SK-N-SH (cell line): ENCODE data around the gene BTBD16. TPM values are rescaled to one million over a fixed set of nuclear protein-coding genes. Genes with fewer than 3 reads are reported as not detected.

ENCODE experiments used
- CTCF ChIA-PET: fragments of 300-600, 350-600 bp; formaldehyde crosslinking; extraction: SDS; loops from one replicate; lab custom pipeline; 2021; lab: Yijun Ruan, JAX
- POLR2A ChIA-PET: fragments of 350-600 bp; sonication (Branson Sonifier 250); formaldehyde crosslinking; extraction: SDS; loops from one replicate; lab custom pipeline; 2020; ENCODE audit warnings: antibody characterized with exemption, inconsistent platforms; lab: Yijun Ruan, JAX
- DNase-seq: peaks from one replicate; pipeline ENCODE4 v3.0.0; 2012
- H2AFZ ChIP-seq: fragments of 200-600 bp; sonication (generic); 2 replicates; pipeline ENCODE4 v1.8.1; 2016; ENCODE audit warnings: antibody characterized with exemption, mild to moderate bottlenecking, low read depth
- H3F3A ChIP-seq: fragments of 200-600 bp; sonication (generic); replicated peaks from 2 replicates; pipeline ENCODE3; 2016; ENCODE audit warnings: antibody characterized with exemption, mild to moderate bottlenecking; ENCODE audit not compliant: insufficient read depth
- H3K27ac ChIP-seq, 2 experiments: fragments of 200-500 bp in 1 of 2; fragments of 200-600 bp in 1 of 2; sonication (Bioruptor generic) in 1 of 2; sonication (generic), shearing (Covaris generic) in 1 of 2; 2 replicates each; pipeline versions ENCODE4 v1.5.1 to v1.6.1; 2014 to 2016; ENCODE audit warnings: low read depth in 2 of 2, inconsistent platforms in 1 of 2, low read length in 1 of 2, mild to moderate bottlenecking in 1 of 2, mixed read lengths in 1 of 2
- H3K27me3 ChIP-seq: fragments of 200-600 bp; sonication (generic), shearing (Covaris generic); 2 replicates; pipeline ENCODE4 v1.6.1; 2016; ENCODE audit warnings: mixed run types; ENCODE audit not compliant: insufficient read depth
- H3K36me3 ChIP-seq, 2 experiments: fragments of 200-500 bp in 1 of 2; fragments of 200-600 bp in 1 of 2; sonication (Bioruptor generic) in 1 of 2; sonication (generic) in 1 of 2; replicated peaks in 1 of 2; 2 replicates each; pipeline versions ENCODE3 to v1.5.1; 2014 to 2016; ENCODE audit warnings: low read length in 1 of 2, mild to moderate bottlenecking in 1 of 2; ENCODE audit not compliant: insufficient read depth in 2 of 2, control insufficient read depth in 1 of 2
- H3K4me1 ChIP-seq, 2 experiments: fragments of 200-500 bp in 1 of 2; fragments of 200-600 bp in 1 of 2; sonication (Bioruptor generic) in 1 of 2; sonication (generic), shearing (Covaris generic) in 1 of 2; 2 replicates each; pipeline versions ENCODE4 v1.5.1 to v1.6.1; 2014 to 2016; ENCODE audit warnings: low read depth in 1 of 2, low read length in 1 of 2, mixed run types in 1 of 2; ENCODE audit not compliant: insufficient read depth in 2 of 2, control insufficient read depth in 1 of 2
- H3K4me2 ChIP-seq: fragments of 200-600 bp; sonication (generic), shearing (Covaris generic); 2 replicates; pipeline ENCODE4 v1.6.1; 2017; ENCODE audit warnings: mixed run types
- H3K4me3 ChIP-seq, 2 experiments: fragments of 200-500 bp in 1 of 2; fragments of 200-600 bp in 1 of 2; sonication (Bioruptor generic) in 1 of 2; sonication (generic), shearing (Covaris generic) in 1 of 2; 2 replicates each; pipeline versions ENCODE4 v1.5.1 to v1.8.1; 2014 to 2016; ENCODE audit warnings: low read depth in 2 of 2, inconsistent platforms in 1 of 2, low read length in 1 of 2, mild to moderate bottlenecking in 1 of 2, mixed read lengths in 1 of 2, moderate library complexity in 1 of 2
- H3K79me2 ChIP-seq: fragments of 200-600 bp; sonication (generic); 2 replicates; pipeline ENCODE4 v1.8.1; 2017; ENCODE audit warnings: mild to moderate bottlenecking; ENCODE audit not compliant: insufficient read depth
- H3K9ac ChIP-seq: fragments of 200-600 bp; sonication (generic); 2 replicates; pipeline ENCODE4 v1.6.1; 2017; ENCODE audit warnings: mixed run types
- H3K9me2 ChIP-seq: fragments of 200-600 bp; sonication (generic); 2 replicates; pipeline ENCODE4 v1.6.1; 2017; ENCODE audit warnings: mixed run types
- H3K9me3 ChIP-seq: fragments of 200-600 bp; sonication (generic); 2 replicates; pipeline ENCODE4 v1.6.1; 2017; ENCODE audit warnings: mixed run types, mild to moderate bottlenecking, moderate library complexity
- H4K20me1 ChIP-seq: fragments of 200-600 bp; sonication (generic); 2 replicates; pipeline ENCODE4 v1.6.1; 2017; ENCODE audit warnings: mild to moderate bottlenecking, mixed run types; ENCODE audit not compliant: insufficient read depth
- CHD2 ChIP-seq: fragments of 150-350 bp; IDR thresholded peaks from 2 replicates; pipeline ENCODE4 v1.6.1; 2018; ENCODE audit warnings: low read length; ENCODE audit not compliant: partially characterized antibody
- ELF1 ChIP-seq: IDR thresholded peaks from 2 replicates; pipeline ENCODE4 v1.4.0; 2012
- EP300 ChIP-seq, 2 experiments: IDR thresholded peaks; 2 replicates each; pipeline versions ENCODE4 v1.4.0 to v1.6.1; 2012; ENCODE audit warnings: borderline replicate concordance in 1 of 2, low read depth in 1 of 2, low read length in 1 of 2
- EZH2phosphoT487 ChIP-seq: fragments of 200-600 bp; sonication (generic); IDR thresholded peaks from 2 replicates; pipeline ENCODE4 v1.6.1; 2017; ENCODE audit warnings: low read depth, mixed run types, mild to moderate bottlenecking, antibody characterized with exemption, moderate library complexity, borderline replicate concordance
- FOSL2 ChIP-seq: IDR thresholded peaks from 2 replicates; pipeline ENCODE4 v1.4.0; 2012; ENCODE audit warnings: low read depth, mild to moderate bottlenecking, moderate library complexity, borderline replicate concordance
- FOXJ3 ChIP-seq: sonication (generic); formaldehyde crosslinking; IDR thresholded peaks from 2 replicates; pipeline ENCODE4 v1.5.1; 2020; ENCODE audit warnings: mild to moderate bottlenecking, missing genetic modification reagents
- FOXM1 ChIP-seq: IDR thresholded peaks from 2 replicates; pipeline ENCODE4 v1.4.0; 2012; ENCODE audit warnings: low read depth, mild to moderate bottlenecking
- GABPA ChIP-seq: IDR thresholded peaks from 2 replicates; pipeline ENCODE4 v1.4.0; 2012; ENCODE audit warnings: low read depth, mild to moderate bottlenecking
- GATA2 ChIP-seq: sonication (generic); formaldehyde crosslinking; IDR thresholded peaks from 2 replicates; pipeline ENCODE4 v1.5.0; 2020; ENCODE audit warnings: mild to moderate bottlenecking, missing genetic modification reagents
- JUND ChIP-seq: IDR thresholded peaks from 2 replicates; pipeline ENCODE4 v1.4.0; 2012
- MEF2A ChIP-seq: IDR thresholded peaks from 2 replicates; pipeline ENCODE4 v1.4.0; 2012; ENCODE audit warnings: low read depth, borderline replicate concordance
- MXI1 ChIP-seq: IDR thresholded peaks from 2 replicates; pipeline ENCODE4 v1.6.1; 2012; ENCODE audit warnings: mild to moderate bottlenecking, low read depth, low read length, improper control_type of control experiment
- NFIC ChIP-seq: IDR thresholded peaks from 2 replicates; pipeline ENCODE4 v1.4.0; 2012; ENCODE audit warnings: borderline replicate concordance
- NRF1 ChIP-seq: IDR thresholded peaks from 2 replicates; pipeline ENCODE4 v1.6.1; 2012; ENCODE audit warnings: low read depth, mild to moderate bottlenecking, low read length
- POLR2AphosphoS5 ChIP-seq: IDR thresholded peaks from 2 replicates; pipeline ENCODE4 v1.6.1; 2012; ENCODE audit warnings: low read depth, low read length
- RCOR1 ChIP-seq: fragments of 150-350 bp; IDR thresholded peaks from 2 replicates; pipeline ENCODE4 v1.6.1; 2017; ENCODE audit warnings: antibody characterized with exemption, low read length
- RFX5 ChIP-seq: IDR thresholded peaks from 2 replicates; pipeline ENCODE4 v1.6.1; 2012; ENCODE audit warnings: mild to moderate bottlenecking, improper control_type of control experiment, low read length
- RXRA ChIP-seq: IDR thresholded peaks from 2 replicates; pipeline ENCODE4 v1.4.0; 2012; ENCODE audit warnings: low read depth, mild to moderate bottlenecking, borderline replicate concordance
- SMC3 ChIP-seq: IDR thresholded peaks from 2 replicates; pipeline ENCODE4 v1.6.1; 2012; ENCODE audit warnings: low read depth, low read length, improper control_type of control experiment
- TAF1 ChIP-seq: IDR thresholded peaks from 2 replicates; pipeline ENCODE4 v1.6.1; 2012; ENCODE audit warnings: low read depth, mild to moderate bottlenecking, low read length, moderate library complexity, borderline replicate concordance
- TEAD4 ChIP-seq: IDR thresholded peaks from 2 replicates; pipeline ENCODE4 v1.4.0; 2012; ENCODE audit warnings: mild to moderate bottlenecking, borderline replicate concordance; ENCODE audit not compliant: insufficient read depth
- YY1 ChIP-seq: IDR thresholded peaks from 2 replicates; pipeline ENCODE4 v1.4.0; 2012; ENCODE audit warnings: low read depth, mild to moderate bottlenecking
- WGBS: methylation state at CpG from one replicate; pipeline ENCODE4 v1.1.6; 2017; ENCODE audit warnings: low lambda C conversion rate; 5-methylcytosine and 5-hydroxymethylcytosine counted together
- polyA plus RNA-seq, 3 experiments: library from polyadenylated mRNA; depleted of rRNA; stranded (reverse); fragments of >200 nt; gene quantifications; 2 replicates each; pipeline ENCODE4 v1.2.3, GENCODE V29; 2012
- TF ChIP-seq, protein P1 (sequence below): IDR thresholded peaks from 2 replicates; pipeline ENCODE4; 2012
- TF ChIP-seq, protein P2 (sequence below): IDR thresholded peaks from 2 replicates; pipeline ENCODE4 v1.6.1; 2012; ENCODE audit warnings: mild to moderate bottlenecking, low read depth, low read length, moderate library complexity
- TF ChIP-seq, protein P3 (sequence below): IDR thresholded peaks from 2 replicates; pipeline ENCODE4 v1.4.0; 2012; ENCODE audit warnings: low read depth, borderline replicate concordance
- TF ChIP-seq, protein P4 (sequence below): IDR thresholded peaks from 2 replicates; pipeline ENCODE4 v1.4.0; 2012; ENCODE audit warnings: low read depth
- TF ChIP-seq, protein P5 (sequence below): fragments of 150-350 bp; IDR thresholded peaks from 2 replicates; pipeline ENCODE4 v1.6.1; 2016; ENCODE audit warnings: mild to moderate bottlenecking, low read depth, low read length

BTBD16 gene
- polyA plus RNA-seq, 1 of the 3 experiments (the other 2 are of a cell fraction), result not detected

DNA sequence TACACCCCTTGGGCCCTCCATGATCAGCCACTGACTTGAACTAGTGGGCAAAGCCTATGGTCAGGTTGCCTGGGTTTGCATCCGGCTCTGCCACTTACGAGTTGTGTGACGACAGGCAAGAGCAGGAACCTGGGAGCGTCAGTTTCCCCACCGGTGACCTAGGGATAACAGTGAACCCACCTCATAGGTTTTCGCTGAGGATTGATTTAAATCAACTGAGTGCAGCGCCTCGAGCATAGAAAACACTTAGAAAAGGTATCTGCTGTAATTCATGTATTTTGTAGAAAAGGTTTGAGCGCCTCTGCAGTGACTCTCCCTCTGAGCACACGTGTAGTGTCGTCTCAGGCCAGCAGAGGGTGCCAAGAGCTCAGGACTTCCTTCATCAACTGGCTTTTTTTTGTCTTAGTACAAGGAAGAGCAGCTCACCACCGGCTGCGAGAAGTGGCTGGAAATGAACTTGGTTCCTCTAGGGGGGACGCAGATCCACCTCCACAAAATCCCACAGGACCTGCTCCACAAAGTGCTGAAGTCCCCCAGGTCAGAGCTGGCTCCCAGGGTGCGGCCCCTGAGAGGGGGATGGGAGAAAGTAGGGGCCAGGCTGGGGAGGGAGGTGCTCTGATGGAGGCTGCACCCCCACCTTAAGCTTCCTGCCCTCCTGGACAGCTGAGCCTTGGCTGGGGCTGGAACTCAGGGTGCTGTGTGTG lies 27.7 kb downstream of the BTBD16 start:
- Histone ChIP-seq H3K9me2 (no peaks in the 10 kb centered on the region), H3K4me2 (peak overlapping the region; percentile 55; the same call in 1 of the 2 replicates), H3K36me3 (no peaks in the 10 kb centered on the region), H3K27me3 (no peaks in the 10 kb centered on the region; the same call in 1 of the 2 replicates), H3K79me2 (no peaks in the 10 kb centered on the region), H3K27ac (no peak overlapping the region), H3K9ac (no peak overlapping the region), H2AFZ (peak overlapping the region; percentile 70; the same call in 1 of the 2 replicates), H3K4me1 (no peaks in the 10 kb centered on the region; a peak in 1 of 4 replicates), H3F3A (no peaks in the 10 kb centered on the region), H3K4me3 (peak overlapping the region; percentile 1 to 42; a peak in 2 of 4 replicates), H4K20me1 (no peaks in the 10 kb centered on the region), H3K9me3 (no peaks in the 10 kb centered on the region)
- ChIA-PET POLR2A (no interaction called here), CTCF (interaction anchor here (0.6 to 7.6 kb wide), 59 partner anchors 9 to 413 kb away, joined by 3 to 139 read pairs (median 5); partner anchors contain the start of genes ARMS2, HTRA1 and PLEKHA1)
- DNase-seq, result peak; percentile 80
- WGBS, result 25% methylated on average over 14 of the region's 15 CpGs
- TF ChIP-seq RXRA (no peak), TAF1 (no peak), NFIC (no peak), JUND (no peak), GABPA (no peak), YY1 (no peak), POLR2AphosphoS5 (no peak), RCOR1 (no peak), NRF1 (peak; percentile 3; the same call in 1 of the 2 replicates), FOXJ3 (no peak), SMC3 (peak; percentile 96), EP300 (IDR thresholded peaks at IDR 0.05; ENCODE audit: borderline replicate concordance in 1 of 2, low read depth in 1 of 2, low read length in 1 of 2) (no peak), TEAD4 (no peak), CHD2 (no peak), FOSL2 (no peak), GATA2 (no peak), RFX5 (no peak), MXI1 (no peak), MEF2A (no peak), FOXM1 (no peak), EZH2phosphoT487 (no peak), ELF1 (0 out of 2 replicates have a peak, but pooled peaks have one; percentile 40)
- TF ChIP-seq, protein P1, sequence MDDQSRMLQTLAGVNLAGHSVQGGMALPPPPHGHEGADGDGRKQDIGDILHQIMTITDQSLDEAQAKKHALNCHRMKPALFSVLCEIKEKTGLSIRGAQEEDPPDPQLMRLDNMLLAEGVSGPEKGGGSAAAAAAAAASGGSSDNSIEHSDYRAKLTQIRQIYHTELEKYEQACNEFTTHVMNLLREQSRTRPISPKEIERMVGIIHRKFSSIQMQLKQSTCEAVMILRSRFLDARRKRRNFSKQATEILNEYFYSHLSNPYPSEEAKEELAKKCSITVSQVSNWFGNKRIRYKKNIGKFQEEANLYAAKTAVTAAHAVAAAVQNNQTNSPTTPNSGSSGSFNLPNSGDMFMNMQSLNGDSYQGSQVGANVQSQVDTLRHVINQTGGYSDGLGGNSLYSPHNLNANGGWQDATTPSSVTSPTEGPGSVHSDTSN, result no peak
- TF ChIP-seq, protein P2, sequence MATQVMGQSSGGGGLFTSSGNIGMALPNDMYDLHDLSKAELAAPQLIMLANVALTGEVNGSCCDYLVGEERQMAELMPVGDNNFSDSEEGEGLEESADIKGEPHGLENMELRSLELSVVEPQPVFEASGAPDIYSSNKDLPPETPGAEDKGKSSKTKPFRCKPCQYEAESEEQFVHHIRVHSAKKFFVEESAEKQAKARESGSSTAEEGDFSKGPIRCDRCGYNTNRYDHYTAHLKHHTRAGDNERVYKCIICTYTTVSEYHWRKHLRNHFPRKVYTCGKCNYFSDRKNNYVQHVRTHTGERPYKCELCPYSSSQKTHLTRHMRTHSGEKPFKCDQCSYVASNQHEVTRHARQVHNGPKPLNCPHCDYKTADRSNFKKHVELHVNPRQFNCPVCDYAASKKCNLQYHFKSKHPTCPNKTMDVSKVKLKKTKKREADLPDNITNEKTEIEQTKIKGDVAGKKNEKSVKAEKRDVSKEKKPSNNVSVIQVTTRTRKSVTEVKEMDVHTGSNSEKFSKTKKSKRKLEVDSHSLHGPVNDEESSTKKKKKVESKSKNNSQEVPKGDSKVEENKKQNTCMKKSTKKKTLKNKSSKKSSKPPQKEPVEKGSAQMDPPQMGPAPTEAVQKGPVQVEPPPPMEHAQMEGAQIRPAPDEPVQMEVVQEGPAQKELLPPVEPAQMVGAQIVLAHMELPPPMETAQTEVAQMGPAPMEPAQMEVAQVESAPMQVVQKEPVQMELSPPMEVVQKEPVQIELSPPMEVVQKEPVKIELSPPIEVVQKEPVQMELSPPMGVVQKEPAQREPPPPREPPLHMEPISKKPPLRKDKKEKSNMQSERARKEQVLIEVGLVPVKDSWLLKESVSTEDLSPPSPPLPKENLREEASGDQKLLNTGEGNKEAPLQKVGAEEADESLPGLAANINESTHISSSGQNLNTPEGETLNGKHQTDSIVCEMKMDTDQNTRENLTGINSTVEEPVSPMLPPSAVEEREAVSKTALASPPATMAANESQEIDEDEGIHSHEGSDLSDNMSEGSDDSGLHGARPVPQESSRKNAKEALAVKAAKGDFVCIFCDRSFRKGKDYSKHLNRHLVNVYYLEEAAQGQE, result no peak
- TF ChIP-seq, protein P3, sequence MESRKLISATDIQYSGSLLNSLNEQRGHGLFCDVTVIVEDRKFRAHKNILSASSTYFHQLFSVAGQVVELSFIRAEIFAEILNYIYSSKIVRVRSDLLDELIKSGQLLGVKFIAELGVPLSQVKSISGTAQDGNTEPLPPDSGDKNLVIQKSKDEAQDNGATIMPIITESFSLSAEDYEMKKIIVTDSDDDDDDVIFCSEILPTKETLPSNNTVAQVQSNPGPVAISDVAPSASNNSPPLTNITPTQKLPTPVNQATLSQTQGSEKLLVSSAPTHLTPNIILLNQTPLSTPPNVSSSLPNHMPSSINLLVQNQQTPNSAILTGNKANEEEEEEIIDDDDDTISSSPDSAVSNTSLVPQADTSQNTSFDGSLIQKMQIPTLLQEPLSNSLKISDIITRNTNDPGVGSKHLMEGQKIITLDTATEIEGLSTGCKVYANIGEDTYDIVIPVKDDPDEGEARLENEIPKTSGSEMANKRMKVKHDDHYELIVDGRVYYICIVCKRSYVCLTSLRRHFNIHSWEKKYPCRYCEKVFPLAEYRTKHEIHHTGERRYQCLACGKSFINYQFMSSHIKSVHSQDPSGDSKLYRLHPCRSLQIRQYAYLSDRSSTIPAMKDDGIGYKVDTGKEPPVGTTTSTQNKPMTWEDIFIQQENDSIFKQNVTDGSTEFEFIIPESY, result no peak
- TF ChIP-seq, protein P4, sequence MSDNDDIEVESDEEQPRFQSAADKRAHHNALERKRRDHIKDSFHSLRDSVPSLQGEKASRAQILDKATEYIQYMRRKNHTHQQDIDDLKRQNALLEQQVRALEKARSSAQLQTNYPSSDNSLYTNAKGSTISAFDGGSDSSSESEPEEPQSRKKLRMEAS, result peak; percentile 72; the same call in 1 of the 2 replicates
- TF ChIP-seq, protein P5, sequence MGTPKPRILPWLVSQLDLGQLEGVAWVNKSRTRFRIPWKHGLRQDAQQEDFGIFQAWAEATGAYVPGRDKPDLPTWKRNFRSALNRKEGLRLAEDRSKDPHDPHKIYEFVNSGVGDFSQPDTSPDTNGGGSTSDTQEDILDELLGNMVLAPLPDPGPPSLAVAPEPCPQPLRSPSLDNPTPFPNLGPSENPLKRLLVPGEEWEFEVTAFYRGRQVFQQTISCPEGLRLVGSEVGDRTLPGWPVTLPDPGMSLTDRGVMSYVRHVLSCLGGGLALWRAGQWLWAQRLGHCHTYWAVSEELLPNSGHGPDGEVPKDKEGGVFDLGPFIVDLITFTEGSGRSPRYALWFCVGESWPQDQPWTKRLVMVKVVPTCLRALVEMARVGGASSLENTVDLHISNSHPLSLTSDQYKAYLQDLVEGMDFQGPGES, result no peak
